ENCODE data around the gene C20orf204. TPM values are rescaled to one million over a fixed set of nuclear protein-coding genes. Genes with fewer than 3 reads are reported as not detected.

The C20orf204 gene
- total RNA-seq, 3 donors from 2014 or later = 2.6 to 3.9 (median 3.2) TPM

DNA sequence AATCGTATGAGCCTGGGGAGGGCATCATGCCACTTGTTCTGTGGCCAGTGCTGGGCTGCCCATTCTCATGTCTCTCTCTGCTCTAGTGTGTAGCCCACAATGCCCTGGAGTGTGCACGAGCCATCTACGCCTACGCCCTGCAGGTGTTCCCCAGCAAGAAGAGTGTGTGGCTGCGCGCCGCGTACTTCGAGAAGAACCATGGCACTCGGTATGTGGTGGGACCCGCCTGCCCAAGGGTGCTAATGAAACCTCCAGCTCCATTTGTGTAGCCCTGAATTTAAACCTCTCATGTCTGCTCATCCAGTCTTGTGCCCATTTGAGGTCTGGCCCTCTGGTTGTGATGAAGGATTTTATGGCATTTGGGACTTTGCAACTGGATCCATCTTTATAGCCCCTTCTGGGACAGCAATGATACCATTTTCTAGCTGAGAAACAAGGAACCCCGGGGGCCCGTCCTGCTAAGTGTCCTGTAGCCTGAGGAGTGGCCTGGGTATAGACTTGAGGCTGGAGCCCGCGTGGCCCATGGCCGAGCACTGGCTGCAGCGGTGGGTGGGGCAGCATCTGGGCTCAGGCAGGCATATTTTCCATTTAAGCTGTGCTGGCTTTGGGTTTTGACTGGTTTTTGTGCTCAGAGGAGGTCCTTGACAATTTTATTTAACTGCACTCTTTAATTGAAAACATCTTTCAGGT is 13.2 kb upstream of the C20orf204 start:
- Mint-ChIP-seq H3K4me3 (no peak overlapping the region), H3K27me3 (ENCODE audit: low read depth) (no peaks in the 10 kb centered on the region), H3K36me3 (ENCODE audit: insufficient read depth) (peaks cover 41% of the 10 kb centered on the region), H3K4me1 (ENCODE audit: low read depth) (peaks cover 5% of the 10 kb centered on the region), H3K9me3 (no peaks in the 10 kb centered on the region)
- ATAC-seq = no peak
- DNase-seq = no peak

DNA sequence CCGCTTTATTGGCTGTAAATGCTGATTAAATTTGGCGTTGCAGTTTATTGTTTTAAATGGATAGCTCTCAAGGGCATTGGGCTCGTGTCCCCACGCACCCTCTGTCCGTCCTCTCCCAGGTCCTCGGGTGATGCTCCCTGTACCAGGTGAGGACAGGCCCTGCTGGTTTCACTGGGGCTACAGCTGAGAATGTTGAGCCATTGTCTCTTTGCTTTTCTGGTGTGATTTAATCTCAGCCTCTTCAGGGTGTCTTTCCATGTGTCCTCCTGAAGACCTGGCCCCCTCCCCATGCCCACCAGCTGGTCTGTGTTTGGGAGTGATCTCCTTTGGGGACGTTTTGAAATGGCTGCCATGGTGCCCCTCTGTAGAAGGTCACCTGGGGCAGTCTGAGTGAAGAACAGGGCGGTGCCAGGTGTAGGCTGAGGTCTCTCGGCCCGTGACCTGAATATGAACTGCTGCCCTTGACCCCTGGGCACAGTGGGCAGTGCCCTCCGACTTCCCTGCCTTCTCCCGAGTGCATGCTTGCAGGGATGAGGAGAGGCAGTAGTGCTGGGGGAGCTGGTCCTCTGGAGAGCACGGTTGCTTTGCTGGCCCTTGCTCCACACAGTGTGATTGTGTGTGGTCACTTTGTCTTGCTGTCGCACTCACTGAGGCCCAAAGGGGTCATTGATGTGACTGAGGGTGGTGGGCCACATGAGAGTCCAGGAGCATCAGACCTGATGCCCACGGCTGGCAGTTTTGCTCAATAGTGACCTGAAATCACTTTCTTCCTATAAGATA is 12.4 kb upstream of the C20orf204 start:
- H3K27me3 Mint-ChIP-seq (ENCODE audit: low read depth) = no peaks in the 10 kb centered on the region
- no peak overlapping the region for H3K4me3 Mint-ChIP-seq
- H3K4me1 Mint-ChIP-seq (ENCODE audit: low read depth) = peaks cover 5% of the 10 kb centered on the region
- DNase-seq (no peak), ATAC-seq (no peak)
- peaks cover 41% of the 10 kb centered on the region for H3K36me3 Mint-ChIP-seq (ENCODE audit: insufficient read depth)
- H3K9me3 Mint-ChIP-seq = no peaks in the 10 kb centered on the region

DNA sequence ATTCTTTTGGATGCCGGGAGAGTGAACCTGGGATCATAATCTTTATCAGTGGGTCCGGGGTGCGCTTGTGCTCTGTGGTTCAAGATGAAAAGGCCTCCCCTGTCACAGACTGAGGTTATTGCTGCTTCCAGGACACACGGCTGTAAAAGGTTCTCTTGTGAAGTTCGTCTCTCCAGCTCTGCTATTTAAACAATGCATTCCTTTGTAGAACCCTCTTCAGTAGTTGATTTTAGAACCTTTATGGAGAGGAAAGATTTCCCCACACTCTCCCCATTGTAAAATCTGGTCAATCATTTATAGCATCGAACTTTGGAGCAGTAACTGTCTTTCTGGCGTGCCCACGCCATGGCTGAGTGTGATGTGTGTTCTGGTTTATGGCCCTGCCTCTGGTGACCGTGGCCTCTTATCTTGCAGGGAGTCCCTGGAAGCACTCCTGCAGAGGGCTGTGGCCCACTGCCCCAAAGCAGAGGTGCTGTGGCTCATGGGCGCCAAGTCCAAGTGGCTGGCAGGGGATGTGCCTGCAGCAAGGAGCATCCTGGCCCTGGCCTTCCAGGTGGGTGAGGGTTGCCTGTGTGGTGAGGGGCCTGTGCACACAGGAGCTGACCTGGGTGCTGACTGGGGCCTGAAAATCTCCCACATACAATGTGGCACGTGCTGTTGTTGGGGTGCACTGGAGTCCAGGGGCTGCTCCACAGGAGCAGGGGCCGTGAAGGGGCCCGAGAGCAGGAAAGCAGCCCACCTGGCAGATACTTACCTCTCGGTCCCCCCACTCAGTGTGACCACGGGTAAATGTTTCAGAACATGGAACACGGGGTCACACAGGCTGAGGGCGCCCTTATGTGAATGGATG is 11.6 kb upstream of the C20orf204 start:
- no peak for DNase-seq
- Mint-ChIP-seq H3K4me3 (no peak overlapping the region), H3K27me3 (ENCODE audit: low read depth) (no peaks in the 10 kb centered on the region), H3K9me3 (no peaks in the 10 kb centered on the region), H3K36me3 (ENCODE audit: insufficient read depth) (peaks cover 35% of the 10 kb centered on the region), H3K4me1 (ENCODE audit: low read depth) (peaks cover 5% of the 10 kb centered on the region)
- ATAC-seq = no peak

DNA sequence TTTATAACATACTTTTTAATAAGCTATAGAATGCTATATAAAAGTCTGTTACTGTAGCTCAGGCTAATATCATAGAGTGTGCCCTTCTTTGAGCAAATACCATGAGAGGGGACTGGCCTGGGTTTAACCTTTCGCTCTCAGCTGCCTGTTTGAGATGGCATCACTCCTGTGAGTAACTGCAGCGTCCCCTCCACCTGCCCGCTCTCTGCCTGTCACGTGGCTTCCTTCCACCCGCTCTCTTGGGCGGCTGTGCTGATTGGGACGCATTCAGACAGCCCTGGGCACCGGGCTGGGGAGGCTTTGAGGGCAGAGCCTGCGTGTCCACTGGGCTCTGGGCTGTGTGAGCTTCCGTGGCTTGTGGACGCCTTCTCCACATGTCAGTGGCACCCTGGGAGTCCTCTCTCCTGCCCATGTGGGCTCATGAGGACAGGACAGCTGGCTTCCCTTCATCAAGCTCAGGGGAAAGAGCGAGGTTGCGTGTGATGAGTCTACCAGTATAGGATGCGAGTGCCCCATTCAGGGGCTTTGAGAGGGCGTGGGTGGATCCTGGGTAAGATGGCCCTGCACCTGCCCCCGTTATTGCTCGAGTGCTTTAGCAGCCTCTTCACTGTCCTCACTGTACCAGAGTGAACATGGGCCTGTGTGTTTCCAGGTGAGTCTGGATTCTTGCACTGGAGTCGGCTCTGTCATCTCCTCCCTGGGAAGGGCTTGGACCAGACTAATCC is 10.7 kb upstream of the C20orf204 start:
- DNase-seq = no peak
- no peaks in the 10 kb centered on the region for H3K4me1 Mint-ChIP-seq (ENCODE audit: low read depth)
- no peak for ATAC-seq
- no peak overlapping the region for H3K4me3 Mint-ChIP-seq
- H3K27me3 Mint-ChIP-seq (ENCODE audit: low read depth) = no peaks in the 10 kb centered on the region
- peaks cover 29% of the 10 kb centered on the region for H3K36me3 Mint-ChIP-seq (ENCODE audit: insufficient read depth)
- no peaks in the 10 kb centered on the region for H3K9me3 Mint-ChIP-seq

DNA sequence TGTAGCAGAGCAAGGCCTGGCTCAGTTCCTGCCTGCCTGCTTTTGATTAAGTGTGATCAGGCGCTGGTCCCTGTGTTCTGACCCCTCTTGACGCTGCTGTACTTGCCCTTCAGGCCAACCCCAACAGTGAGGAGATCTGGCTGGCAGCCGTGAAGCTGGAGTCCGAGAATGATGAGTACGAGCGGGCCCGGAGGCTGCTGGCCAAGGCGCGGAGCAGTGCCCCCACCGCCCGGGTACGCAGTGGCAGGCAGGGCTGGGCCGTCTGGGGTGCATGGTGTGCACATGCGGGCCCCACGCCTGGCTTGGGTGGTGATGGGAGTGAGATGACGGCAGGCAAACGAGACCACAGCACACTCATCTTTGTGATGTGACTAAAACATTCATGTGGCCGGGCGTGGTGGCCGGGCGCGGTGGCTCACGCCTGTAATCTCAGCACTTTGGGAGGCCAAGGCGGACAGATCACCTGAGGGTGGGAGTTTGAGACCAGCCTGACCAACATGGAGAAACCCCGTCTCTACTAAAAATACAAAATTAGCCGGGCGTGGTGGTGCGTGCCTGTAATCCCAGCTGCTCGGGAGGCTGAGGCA is 10.1 kb upstream of the C20orf204 start:
- Mint-ChIP-seq H3K36me3 (ENCODE audit: insufficient read depth) (peaks cover 35% of the 10 kb centered on the region), H3K4me1 (ENCODE audit: low read depth) (no peaks in the 10 kb centered on the region), H3K4me3 (no peak overlapping the region), H3K27me3 (ENCODE audit: low read depth) (no peaks in the 10 kb centered on the region), H3K9me3 (no peaks in the 10 kb centered on the region)
- no peak for ATAC-seq
- DNase-seq = no peak

DNA sequence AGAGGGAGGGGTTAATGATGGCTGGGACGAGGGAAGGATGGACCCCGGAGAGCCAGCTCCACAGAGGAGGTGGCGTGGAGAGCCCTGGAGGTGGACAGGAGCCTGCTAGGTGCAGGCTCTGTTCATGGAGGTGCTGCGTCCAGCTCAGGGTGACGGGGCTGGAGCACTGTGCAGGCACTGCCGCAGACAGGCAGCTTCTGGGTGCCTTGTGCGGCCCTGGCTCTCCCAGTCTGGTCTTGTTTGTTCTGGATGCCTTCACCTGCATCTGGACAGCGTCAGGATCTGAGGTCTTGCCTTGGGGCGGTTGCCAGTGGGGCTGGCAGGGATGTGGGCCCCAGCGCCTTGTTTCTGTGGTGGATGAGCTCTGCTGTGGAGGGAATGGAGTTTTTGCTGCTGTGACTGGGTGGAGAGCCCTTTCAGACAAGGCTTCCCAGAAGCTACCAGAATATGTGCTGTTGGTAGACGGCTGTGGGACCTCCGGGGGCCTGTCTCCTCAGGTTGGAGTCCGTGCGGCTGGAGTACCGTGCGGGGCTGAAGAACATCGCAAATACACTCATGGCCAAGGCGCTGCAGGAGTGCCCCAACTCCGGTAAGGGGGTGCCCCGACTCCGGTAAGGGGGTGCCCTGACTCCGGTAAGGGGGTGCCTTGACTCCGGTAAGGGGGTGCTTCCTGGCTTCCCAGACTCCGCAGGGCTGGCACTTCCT is 7.8 kb upstream of the C20orf204 start:
- ATAC-seq (no peak), DNase-seq (no peak)
- Mint-ChIP-seq H3K4me1 (ENCODE audit: low read depth) (peaks cover 3% of the 10 kb centered on the region), H3K9me3 (no peaks in the 10 kb centered on the region), H3K36me3 (ENCODE audit: insufficient read depth) (peaks cover 26% of the 10 kb centered on the region), H3K4me3 (no peak overlapping the region), H3K27me3 (ENCODE audit: low read depth) (no peaks in the 10 kb centered on the region)

DNA sequence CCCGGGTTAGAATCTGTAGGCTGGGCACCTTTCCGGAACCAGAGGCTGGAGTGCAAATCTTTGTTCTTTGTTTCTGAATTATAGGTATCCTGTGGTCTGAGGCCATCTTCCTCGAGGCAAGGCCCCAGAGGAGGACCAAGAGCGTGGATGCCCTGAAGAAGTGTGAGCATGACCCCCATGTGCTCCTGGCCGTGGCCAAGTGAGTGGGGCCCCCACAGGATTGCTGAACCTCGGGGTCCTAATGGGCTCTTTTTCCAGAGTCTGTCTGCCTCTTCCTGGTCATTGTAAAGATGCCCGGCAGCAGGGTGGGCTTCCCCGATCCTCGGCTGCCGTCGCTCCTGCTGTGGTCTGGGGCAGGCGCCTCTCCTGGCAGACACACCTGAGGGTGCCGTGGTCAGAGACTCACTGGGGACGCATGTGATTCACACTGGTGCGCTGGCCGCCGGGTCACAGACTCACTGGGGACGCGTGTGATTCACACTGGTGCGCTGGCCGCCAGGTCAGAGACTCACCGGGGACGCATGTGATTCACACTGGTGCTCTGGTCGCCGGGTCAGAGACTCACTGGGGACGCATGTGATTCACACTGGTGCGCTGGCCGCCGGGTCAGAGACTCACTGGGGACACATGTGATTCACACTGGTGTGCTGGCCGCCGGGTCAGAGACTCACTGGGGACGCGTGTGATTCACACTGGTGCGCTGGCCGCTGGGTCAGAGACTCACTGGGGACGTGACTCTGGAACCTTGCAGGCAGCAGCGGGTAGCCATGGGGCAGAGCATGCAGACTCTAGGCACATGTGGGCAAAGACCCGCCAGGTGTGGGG is 6.5 kb upstream of the C20orf204 start:
- Mint-ChIP-seq H3K36me3 (ENCODE audit: insufficient read depth) (peaks cover 20% of the 10 kb centered on the region), H3K4me1 (ENCODE audit: low read depth) (peaks cover 16% of the 10 kb centered on the region), H3K27me3 (ENCODE audit: low read depth) (no peaks in the 10 kb centered on the region), H3K4me3 (no peak overlapping the region), H3K9me3 (no peaks in the 10 kb centered on the region)
- no peak for ATAC-seq
- DNase-seq = no peak

DNA sequence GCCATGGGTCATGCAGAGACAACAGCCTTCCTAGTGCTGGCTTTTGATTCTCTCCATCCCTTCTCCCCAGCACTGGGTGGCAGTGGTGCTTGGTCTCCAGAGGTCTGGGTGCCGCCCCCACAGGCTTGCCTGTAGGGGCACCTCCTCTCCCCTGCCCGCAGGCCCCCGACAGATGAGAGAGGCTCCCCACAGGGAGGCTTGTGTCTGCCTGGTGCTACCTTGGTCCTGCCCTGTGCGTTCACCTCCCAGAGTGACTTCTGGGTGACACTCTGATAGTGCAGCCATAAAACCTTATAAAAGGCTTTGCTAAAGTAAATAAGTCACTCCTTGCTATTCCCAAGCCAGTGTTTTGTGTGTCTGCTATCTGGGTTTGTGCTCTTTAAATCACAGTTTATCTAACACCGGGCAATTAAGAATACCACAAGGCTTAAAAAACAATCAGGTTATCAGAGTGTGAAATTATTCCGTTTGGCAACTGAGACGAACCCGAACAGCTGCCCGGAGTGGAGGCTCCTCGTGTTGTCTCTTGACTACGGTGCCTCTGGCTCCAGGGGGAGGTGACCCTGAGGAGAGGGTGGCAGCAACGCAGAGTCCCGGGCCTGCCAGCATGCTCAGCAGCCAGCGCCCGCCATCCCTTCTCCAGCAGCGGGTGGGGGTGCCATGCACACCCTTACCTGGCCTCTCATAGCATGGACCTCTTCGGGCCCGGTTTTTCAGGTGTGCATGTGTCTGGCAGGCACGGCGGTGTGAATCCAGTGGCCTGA is 5.4 kb upstream of the C20orf204 start:
- no peaks in the 10 kb centered on the region for H3K27me3 Mint-ChIP-seq (ENCODE audit: low read depth)
- H3K9me3 Mint-ChIP-seq = no peaks in the 10 kb centered on the region
- no peak overlapping the region for H3K4me3 Mint-ChIP-seq
- DNase-seq (no peak), ATAC-seq (no peak)
- peaks cover 17% of the 10 kb centered on the region for H3K36me3 Mint-ChIP-seq (ENCODE audit: insufficient read depth)
- peaks cover 26% of the 10 kb centered on the region for H3K4me1 Mint-ChIP-seq (ENCODE audit: low read depth)

DNA sequence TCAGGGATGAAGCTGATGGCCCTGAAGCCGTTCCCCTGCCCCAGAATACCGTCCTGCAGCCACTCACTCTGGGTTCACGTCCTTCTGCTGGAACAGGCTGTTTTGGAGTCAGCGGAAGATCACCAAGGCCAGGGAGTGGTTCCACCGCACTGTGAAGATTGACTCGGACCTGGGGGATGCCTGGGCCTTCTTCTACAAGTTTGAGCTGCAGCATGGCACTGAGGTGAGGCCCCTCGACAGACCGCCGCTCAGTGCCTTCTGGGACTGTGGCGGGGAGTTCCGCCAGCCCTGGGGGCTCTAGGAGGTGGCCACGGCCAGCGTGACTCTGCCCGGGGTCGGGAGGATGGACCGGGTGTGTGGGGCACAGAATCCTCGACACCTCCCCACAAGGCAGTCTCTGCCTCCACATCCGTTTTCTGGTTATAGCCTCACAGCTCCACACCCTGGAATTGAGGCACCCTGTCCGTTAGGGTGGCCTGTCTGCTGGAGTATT is 4.1 kb upstream of the C20orf204 start:
- H3K4me3 Mint-ChIP-seq = no peak overlapping the region
- ATAC-seq = no peak
- no peak for DNase-seq
- H3K36me3 Mint-ChIP-seq (ENCODE audit: insufficient read depth) = peaks cover 14% of the 10 kb centered on the region
- no peaks in the 10 kb centered on the region for H3K27me3 Mint-ChIP-seq (ENCODE audit: low read depth)
- H3K4me1 Mint-ChIP-seq (ENCODE audit: low read depth) = peaks cover 34% of the 10 kb centered on the region
- H3K9me3 Mint-ChIP-seq = no peaks in the 10 kb centered on the region

DNA sequence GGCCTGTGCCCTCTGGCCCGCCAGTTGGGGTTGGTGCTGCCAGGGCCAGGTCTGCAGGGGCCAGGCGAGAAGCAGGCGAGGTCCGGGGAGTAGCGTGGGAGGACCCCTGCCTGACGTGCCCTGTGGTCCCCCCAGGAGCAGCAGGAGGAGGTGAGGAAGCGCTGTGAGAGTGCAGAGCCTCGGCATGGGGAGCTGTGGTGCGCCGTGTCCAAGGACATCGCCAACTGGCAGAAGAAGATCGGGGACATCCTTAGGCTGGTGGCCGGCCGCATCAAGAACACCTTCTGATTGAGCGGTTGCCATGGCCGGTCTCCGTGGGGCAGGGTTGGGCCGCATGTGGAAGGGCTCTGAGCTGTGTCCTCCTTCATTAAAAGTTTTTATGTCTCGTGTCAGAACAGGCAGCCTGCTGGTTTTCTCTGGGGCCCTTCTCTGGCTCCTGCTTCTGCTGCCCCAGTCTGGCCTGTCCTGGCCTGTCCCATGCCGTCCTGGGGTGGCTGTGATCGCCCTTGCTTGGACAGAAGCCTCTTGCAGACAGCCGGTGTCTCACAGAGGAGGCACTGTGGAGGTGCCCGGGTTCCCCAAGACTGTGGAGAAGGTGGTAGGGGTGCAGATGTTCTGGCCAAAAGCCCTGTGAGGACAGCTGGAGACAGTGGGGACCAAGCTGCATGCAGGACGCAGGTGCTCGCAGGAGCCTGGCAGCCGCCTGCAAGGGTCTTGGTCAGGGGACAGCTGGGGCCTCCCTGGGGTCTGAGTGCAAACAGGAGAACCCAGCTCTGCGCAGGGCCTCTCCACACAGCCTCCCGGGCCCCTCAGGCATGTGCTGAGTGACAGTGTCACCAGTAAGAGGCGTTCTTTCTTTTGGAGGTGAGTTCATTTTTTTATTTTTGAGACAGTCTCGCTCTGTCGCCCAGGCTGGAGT is 3.0 kb upstream of the C20orf204 start:
- Mint-ChIP-seq H3K27me3 (ENCODE audit: low read depth) (no peaks in the 10 kb centered on the region), H3K4me3 (no peak overlapping the region), H3K9me3 (no peaks in the 10 kb centered on the region), H3K4me1 (ENCODE audit: low read depth) (peaks cover 44% of the 10 kb centered on the region), H3K36me3 (ENCODE audit: insufficient read depth) (peaks cover 12% of the 10 kb centered on the region)
- ATAC-seq (no peak), DNase-seq (no peak)

DNA sequence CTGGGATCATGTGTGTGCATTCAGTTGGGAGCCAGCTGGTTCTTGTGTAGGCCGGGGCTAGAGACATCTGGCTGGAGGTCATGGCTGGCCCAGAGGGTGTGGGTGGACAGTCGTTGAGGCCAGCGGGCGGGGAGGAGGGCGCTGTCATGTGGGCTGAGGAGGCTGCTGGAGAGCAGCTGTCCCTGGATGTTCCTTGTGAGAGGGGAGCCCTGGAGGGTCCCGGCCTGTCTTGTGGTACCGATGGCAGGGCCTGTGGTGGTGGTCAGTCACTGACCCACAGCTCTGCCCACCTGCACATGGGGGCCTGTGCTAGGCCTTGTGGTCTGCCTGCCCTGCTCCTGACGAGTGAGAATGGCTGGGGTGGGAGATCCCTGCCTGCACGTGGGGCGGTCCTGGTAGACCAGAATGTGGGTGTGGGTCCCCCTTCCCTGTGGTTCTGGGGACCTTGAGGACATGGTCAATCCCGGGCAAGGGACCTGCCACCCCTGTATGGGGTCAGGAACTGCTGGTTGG is 1.9 kb upstream of the C20orf204 start:
- peaks cover 9% of the 10 kb centered on the region for H3K36me3 Mint-ChIP-seq (ENCODE audit: insufficient read depth)
- peaks cover 44% of the 10 kb centered on the region for H3K4me1 Mint-ChIP-seq (ENCODE audit: low read depth)
- no peak for ATAC-seq
- H3K4me3 Mint-ChIP-seq = no peak overlapping the region
- no peaks in the 10 kb centered on the region for H3K27me3 Mint-ChIP-seq (ENCODE audit: low read depth)
- H3K9me3 Mint-ChIP-seq = no peaks in the 10 kb centered on the region
- no peak for DNase-seq
